HG03066 (cell line): ENCODE data around the gene CBFB.
"Not testable (repeated sequence)": the region's sequence is repeated elsewhere in the genome, so short reads cannot be mapped to it uniquely, and the experiment has no call there.

Experiments
- ATAC-seq: cut with Tn5 transposase; IDR thresholded peaks from one replicate; pipeline ENCODE4 v1.9.1; 2021; ENCODE audit warnings: low read depth; ENCODE audit not compliant: unreplicated experiment

Gene CBFB

GRCh38 chr16:67117716-67118115 lies 88.8 kb downstream of the CBFB start:
- ATAC-seq: no peak

GRCh38 chr16:67120025-67120424 lies 91.1 kb downstream of the CBFB start:
- ATAC-seq: no peak

- not testable (repeated sequence) for ATAC-seq
These were observed 93.8 kb downstream of the CBFB start for GRCh38 chr16:67122799-67123198.

GRCh38 chr16:67128417-67128816 lies 99.5 kb downstream of the CBFB start:
- ATAC-seq: no peak

- ATAC-seq: no peak
These were observed 99.9 kb downstream of the CBFB start for GRCh38 chr16:67128887-67129286.

GRCh38 chr16:67129422-67129821 lies 100.5 kb downstream of the CBFB start:
- ATAC-seq: no peak

GRCh38 chr16:67137605-67138004 lies 108.7 kb downstream of the CBFB start:
- no peak for ATAC-seq

- ATAC-seq: no peak
These were observed 112.4 kb downstream of the CBFB start for GRCh38 chr16:67141391-67141790.

GRCh38 chr16:67142342-67142741 lies 113.4 kb downstream of the CBFB start:
- ATAC-seq: no peak

- ATAC-seq: no peak
These were observed 116.0 kb downstream of the CBFB start for GRCh38 chr16:67144943-67145342.

GRCh38 chr16:67145746-67146145 lies 116.8 kb downstream of the CBFB start:
- no peak for ATAC-seq

- no peak for ATAC-seq
These were observed 117.8 kb downstream of the CBFB start for GRCh38 chr16:67146523-67147357.

- ATAC-seq: no peak
These were observed 118.6 kb downstream of the CBFB start for GRCh38 chr16:67147437-67148140.

GRCh38 chr16:67148221-67148620 lies 119.3 kb downstream of the CBFB start:
- no peak for ATAC-seq

- no peak for ATAC-seq
These were observed 119.8 kb downstream of the CBFB start for GRCh38 chr16:67148656-67149275.

GRCh38 chr16:67149276-67150046 lies 120.5 kb downstream of the CBFB start:
- no peak for ATAC-seq

GRCh38 chr16:67150047-67150832 lies 121.3 kb downstream of the CBFB start:
- ATAC-seq: peak; percentile 35
